Mesenchymal stem cell (in vitro differentiated cells and primary cell): ENCODE results near the gene PARP15.

Experiments used
- DNase-seq: peaks from one replicate; pipeline ENCODE4 v3.0.0-alpha.2; 2013
- H2AFZ ChIP-seq: one replicate; pipeline ENCODE4 v1.6.1; 2013; ENCODE audit warnings: low read depth, mild to moderate bottlenecking, control low read depth, inconsistent platforms, low read length, moderate library complexity
- H2AK5ac ChIP-seq: 2 replicates; pipeline ENCODE4 v1.6.1; 2013; ENCODE audit warnings: low read length, moderate library complexity, mild to moderate bottlenecking, inconsistent platforms; ENCODE audit not compliant: severe bottlenecking
- H2BK120ac ChIP-seq: one replicate; pipeline ENCODE4 v1.6.1; 2013; ENCODE audit warnings: low read depth, mild to moderate bottlenecking, inconsistent platforms, low read length, moderate library complexity
- H2BK12ac ChIP-seq, 2 experiments: one replicate each; pipeline ENCODE4 v1.6.1; 2013; ENCODE audit warnings: inconsistent platforms in 2 of 2, low read length in 2 of 2, mild to moderate bottlenecking in 2 of 2, moderate library complexity in 2 of 2, control low read depth in 1 of 2
- H2BK15ac ChIP-seq: one replicate; pipeline ENCODE4 v1.6.1; 2013; ENCODE audit warnings: mild to moderate bottlenecking, low read depth, inconsistent platforms; ENCODE audit not compliant: poor library complexity, severe bottlenecking
- H2BK5ac ChIP-seq: 2 replicates; pipeline ENCODE4 v1.6.1; 2013; ENCODE audit warnings: low read depth, mild to moderate bottlenecking, low read length, control low read depth, inconsistent platforms; ENCODE audit not compliant: poor library complexity, severe bottlenecking
- H3K14ac ChIP-seq, 2 experiments: one replicate each; pipeline ENCODE4 v1.6.1; 2013; ENCODE audit warnings: inconsistent platforms in 2 of 2, low read length in 2 of 2, control low read depth in 1 of 2, mild to moderate bottlenecking in 1 of 2, moderate library complexity in 1 of 2
- H3K18ac ChIP-seq, 2 experiments: one replicate each; pipeline ENCODE4 v1.6.1; 2013; ENCODE audit warnings: inconsistent platforms in 2 of 2, low read length in 2 of 2, control low read depth in 1 of 2, low read depth in 1 of 2, mild to moderate bottlenecking in 1 of 2
- H3K23ac ChIP-seq, 2 experiments: one replicate each; pipeline ENCODE4 v1.6.1; 2013; ENCODE audit warnings: inconsistent platforms in 2 of 2, low read length in 2 of 2, mild to moderate bottlenecking in 2 of 2, moderate library complexity in 2 of 2, control low read depth in 1 of 2
- H3K27ac ChIP-seq: 2 replicates; pipeline ENCODE4 v1.5.1; 2013; ENCODE audit warnings: mild to moderate bottlenecking, moderate library complexity, low read length, control low read depth, inconsistent platforms; ENCODE audit not compliant: poor library complexity, severe bottlenecking
- H3K27me3 ChIP-seq, 2 experiments: 2 replicates each; pipeline versions ENCODE4 v1.6.1 to v1.7.0; 2013; ENCODE audit warnings: low read length in 2 of 2, mild to moderate bottlenecking in 2 of 2, moderate library complexity in 2 of 2, control low read depth in 1 of 2, inconsistent platforms in 1 of 2; ENCODE audit not compliant: control insufficient read depth in 1 of 2, insufficient read depth in 1 of 2
- H3K36me3 ChIP-seq, 2 experiments: 2 replicates each; pipeline versions ENCODE4 v1.6.1 to v1.7.0; 2013; ENCODE audit warnings: low read length in 2 of 2, control low read depth in 1 of 2, inconsistent platforms in 1 of 2, low read depth in 1 of 2, mild to moderate bottlenecking in 1 of 2; ENCODE audit not compliant: insufficient read depth in 2 of 2, control insufficient read depth in 1 of 2
- H3K4ac ChIP-seq, 2 experiments: one replicate each; pipeline ENCODE4 v1.6.1; 2013; ENCODE audit warnings: inconsistent platforms in 2 of 2, low read length in 2 of 2, mild to moderate bottlenecking in 2 of 2, moderate library complexity in 2 of 2, control low read depth in 1 of 2, low read depth in 1 of 2
- H3K4me1 ChIP-seq: 2 replicates; pipeline ENCODE4 v1.6.1; 2013; ENCODE audit warnings: low read depth, low read length, control low read depth; ENCODE audit not compliant: control insufficient read depth, insufficient read depth
- H3K4me2 ChIP-seq: 2 replicates; pipeline ENCODE4 v1.6.1; 2013; ENCODE audit warnings: low read length, mild to moderate bottlenecking, inconsistent platforms; ENCODE audit not compliant: poor library complexity, severe bottlenecking
- H3K4me3 ChIP-seq, 2 experiments: 2 replicates each; pipeline versions ENCODE4 v1.5.1 to v1.7.0; 2013; ENCODE audit warnings: low read length in 2 of 2, mild to moderate bottlenecking in 2 of 2, control low read depth in 1 of 2, low read depth in 1 of 2; ENCODE audit not compliant: insufficient read depth in 1 of 2
- H3K79me1 ChIP-seq: replicated peaks from 2 replicates; pipeline ENCODE4 v1.6.1; 2013; ENCODE audit warnings: mild to moderate bottlenecking, control low read depth, low read length, inconsistent platforms; ENCODE audit not compliant: poor library complexity, severe bottlenecking
- H3K9ac ChIP-seq: 2 replicates; pipeline ENCODE4 v1.7.0; 2013; ENCODE audit warnings: mild to moderate bottlenecking, low read length, moderate library complexity
- H3K9me3 ChIP-seq: 2 replicates; pipeline ENCODE4 v1.7.0; 2013; ENCODE audit warnings: mild to moderate bottlenecking, low read length; ENCODE audit not compliant: control insufficient read depth
- H4K8ac ChIP-seq: one replicate; pipeline ENCODE4 v1.6.1; 2013; ENCODE audit warnings: inconsistent platforms, mild to moderate bottlenecking, low read length, moderate library complexity
- H4K91ac ChIP-seq: one replicate; pipeline ENCODE4 v1.6.1; 2013; ENCODE audit warnings: mild to moderate bottlenecking, low read length, inconsistent platforms
- WGBS: methylation state at CpG from one replicate; pipeline ENCODE4 v1.1.7; 2013; ENCODE audit warnings: mixed read lengths; 5-methylcytosine and 5-hydroxymethylcytosine counted together

Gene PARP15

GRCh38 chr3:122661633-122662032 is 84.2 kb downstream of the PARP15 start:
- Histone ChIP-seq H2AFZ (no peak overlapping the region), H3K27me3 (no peaks in the 10 kb centered on the region), H3K27ac (no peak overlapping the region), H3K9ac (no peak overlapping the region), H3K23ac (no peak overlapping the region), H2BK15ac (no peak overlapping the region), H2BK12ac (no peak overlapping the region), H2BK120ac (no peak overlapping the region), H3K14ac (no peak overlapping the region), H2BK5ac (no peak overlapping the region), H2AK5ac (no peak overlapping the region), H4K91ac (no peak overlapping the region), H3K36me3 (no peaks in the 10 kb centered on the region), H3K79me1 (no peaks in the 10 kb centered on the region), H3K4me3 (no peak overlapping the region), H3K4ac (no peak overlapping the region), H3K4me1 (no peaks in the 10 kb centered on the region), H3K9me3 (no peaks in the 10 kb centered on the region), H4K8ac (no peak overlapping the region), H3K18ac (no peak overlapping the region), H3K4me2 (no peak overlapping the region)
- 80% methylated on average over 7 of the region's 13 CpGs for WGBS
- DNase-seq: no peak

GRCh38 chr3:122662505-122662904 is 85.1 kb downstream of the PARP15 start:
- no peak overlapping the region for H2BK120ac ChIP-seq
- no peak overlapping the region for H3K4me2 ChIP-seq
- H3K4ac ChIP-seq: no peak overlapping the region
- no peaks in the 10 kb centered on the region for H3K79me1 ChIP-seq
- H3K23ac ChIP-seq: no peak overlapping the region
- no peak overlapping the region for H4K8ac ChIP-seq
- no peak overlapping the region for H3K14ac ChIP-seq
- no peak overlapping the region for H4K91ac ChIP-seq
- 87% methylated on average over 2 of the region's 2 CpGs for WGBS
- H3K4me1 ChIP-seq: no peaks in the 10 kb centered on the region
- H3K4me3 ChIP-seq: no peak overlapping the region
- no peak overlapping the region for H2AFZ ChIP-seq
- no peaks in the 10 kb centered on the region for H3K27me3 ChIP-seq
- no peak overlapping the region for H2BK15ac ChIP-seq
- H2BK5ac ChIP-seq: no peak overlapping the region
- no peaks in the 10 kb centered on the region for H3K36me3 ChIP-seq
- no peak for DNase-seq
- no peak overlapping the region for H3K9ac ChIP-seq
- H2BK12ac ChIP-seq: no peak overlapping the region
- no peak overlapping the region for H3K27ac ChIP-seq
- no peak overlapping the region for H3K18ac ChIP-seq
- no peaks in the 10 kb centered on the region for H3K9me3 ChIP-seq
- no peak overlapping the region for H2AK5ac ChIP-seq

- no peak overlapping the region for H2BK15ac ChIP-seq
- no peaks in the 10 kb centered on the region for H3K27me3 ChIP-seq
- no peak overlapping the region for H3K23ac ChIP-seq
- H2AFZ ChIP-seq: no peak overlapping the region
- no peak overlapping the region for H2BK120ac ChIP-seq
- no peak overlapping the region for H4K8ac ChIP-seq
- H3K79me1 ChIP-seq: no peaks in the 10 kb centered on the region
- whole genome bisulfite sequencing: 100% methylated on average over 1 of the region's 4 CpGs
- H3K4me3 ChIP-seq: no peak overlapping the region
- no peak overlapping the region for H3K27ac ChIP-seq
- H3K4me1 ChIP-seq: no peaks in the 10 kb centered on the region
- H4K91ac ChIP-seq: no peak overlapping the region
- no peaks in the 10 kb centered on the region for H3K36me3 ChIP-seq
- DNase-seq: no peak
- H3K18ac ChIP-seq: no peak overlapping the region
- no peaks in the 10 kb centered on the region for H3K9me3 ChIP-seq
- no peak overlapping the region for H3K14ac ChIP-seq
- H3K9ac ChIP-seq: no peak overlapping the region
- H2BK12ac ChIP-seq: no peak overlapping the region
- H3K4ac ChIP-seq: no peak overlapping the region
- no peak overlapping the region for H3K4me2 ChIP-seq
- no peak overlapping the region for H2BK5ac ChIP-seq
- H2AK5ac ChIP-seq: no peak overlapping the region
Measured at GRCh38 chr3:122665226-122665786, 87.9 kb downstream of the PARP15 start.

- Histone ChIP-seq H3K27ac (no peak overlapping the region), H3K27me3 (no peaks in the 10 kb centered on the region), H4K91ac (no peak overlapping the region), H2BK5ac (no peak overlapping the region), H3K4me1 (no peaks in the 10 kb centered on the region), H3K18ac (no peak overlapping the region), H3K14ac (no peak overlapping the region), H4K8ac (no peak overlapping the region), H2BK120ac (no peak overlapping the region), H3K23ac (no peak overlapping the region), H3K36me3 (no peaks in the 10 kb centered on the region), H3K9me3 (no peaks in the 10 kb centered on the region), H2BK15ac (no peak overlapping the region), H3K79me1 (no peaks in the 10 kb centered on the region), H3K4me3 (no peak overlapping the region), H2BK12ac (no peak overlapping the region), H3K4ac (no peak overlapping the region), H3K4me2 (no peak overlapping the region), H3K9ac (no peak overlapping the region), H2AFZ (no peak overlapping the region), H2AK5ac (no peak overlapping the region)
- no peak for DNase-seq
Measured at GRCh38 chr3:122665881-122666280, 88.4 kb downstream of the PARP15 start.
